HCT116 (cell line): ENCODE measurements around the gene SLCO2A1. TPM values are rescaled to one million over a fixed set of nuclear protein-coding genes. Genes with fewer than 3 reads are reported as not detected.

Experiments used
- ATAC-seq: fragments of 200-7000 bp; cut with Tn5 transposase; 2 replicates; pipeline ENCODE4 v1.9.1; 2020; ENCODE audit warnings: mild to moderate bottlenecking, moderate library complexity
- BruUV-seq: library from RNA; stranded (reverse); fragments of 400-500 nt; replicated peaks from 2 replicates; lab custom pipeline; 2021; lab: Mats Ljungman, UMichigan
- CTCF ChIA-PET: fragments of 300-600 bp; sonication (Branson Sonifier 250); formaldehyde crosslinking; loops from one replicate; lab custom pipeline; 2021; ENCODE audit warnings: antibody characterized with exemption; lab: Charles Lee
- POLR2A ChIA-PET: fragments of 300-600, 350-600 bp; sonication (Branson Sonifier 250); formaldehyde crosslinking; loops from one replicate; lab custom pipeline; 2021; ENCODE audit warnings: antibody characterized with exemption; lab: Charles Lee
- RAD21 ChIA-PET, 2 experiments: fragments of 300-600 bp; sonication (Branson Sonifier 250); formaldehyde crosslinking; loops; one replicate each; lab custom pipeline; 2023; ENCODE audit warnings: low total read pairs in 2 of 2; ENCODE audit not compliant: uncharacterized antibody in 2 of 2, unreplicated experiment in 2 of 2, low non-redundant PET in 1 of 2; lab: Charles Lee
- DNase-seq: peaks from one replicate; pipeline ENCODE4 v3.0.0-alpha.2; 2010; ENCODE audit warnings: low read depth, low spot score
- H2AFZ ChIP-seq: fragments of 200-600 bp; shearing (Covaris generic), sonication (generic); 2 replicates; pipeline ENCODE4 v1.6.1; 2017; ENCODE audit warnings: low read depth, mixed run types, mixed read lengths, antibody characterized with exemption, low read length; ENCODE audit not compliant: poor library complexity, severe bottlenecking
- H3K27ac ChIP-seq: 2 replicates; pipeline ENCODE4 v1.5.1; 2012; ENCODE audit warnings: low read depth, low read length
- H3K27me3 ChIP-seq: fragments of 200-600 bp; sonication (generic); 2 replicates; pipeline ENCODE4 v1.6.1; 2016; ENCODE audit warnings: mixed run types, low read length, mixed read lengths; ENCODE audit not compliant: insufficient read depth
- H3K36me3 ChIP-seq, 2 experiments: fragments of 200-500 bp in 1 of 2; fragments of 200-600 bp in 1 of 2; sonication (Bioruptor generic) in 1 of 2; sonication (generic) in 1 of 2; 2 replicates each; pipeline versions ENCODE4 v1.5.1 to v1.6.1; 2014 to 2016; ENCODE audit warnings: low read length in 2 of 2, inconsistent platforms in 1 of 2, mixed read lengths in 1 of 2, mixed run types in 1 of 2; ENCODE audit not compliant: insufficient read depth in 2 of 2, control insufficient read depth in 1 of 2
- H3K4me1 ChIP-seq, 2 experiments: fragments of 200-600 bp in 1 of 2; sonication (generic) in 1 of 2; 2 replicates each; pipeline versions ENCODE4 v1.5.1 to v1.6.1; 2012 to 2017; ENCODE audit warnings: low read length in 2 of 2, inconsistent platforms in 1 of 2, mild to moderate bottlenecking in 1 of 2, mixed read lengths in 1 of 2, mixed run types in 1 of 2, moderate library complexity in 1 of 2; ENCODE audit not compliant: insufficient read depth in 2 of 2, control insufficient read depth in 1 of 2
- H3K4me2 ChIP-seq: fragments of 200-600 bp; sonication (generic); 2 replicates; pipeline ENCODE4 v1.6.1; 2017; ENCODE audit warnings: mixed run types, low read length, mixed read lengths
- H3K4me3 ChIP-seq, 2 experiments: fragments of 200-600 bp in 1 of 2; sonication (generic) in 1 of 2; replicated peaks in 1 of 2; 2 replicates each; pipeline ENCODE4 v1.5.1; 2011 to 2016; ENCODE audit warnings: low read length in 2 of 2, control low read depth in 1 of 2, low read depth in 1 of 2, mild to moderate bottlenecking in 1 of 2, mixed read lengths in 1 of 2, mixed run types in 1 of 2
- H3K79me2 ChIP-seq: fragments of 200-600 bp; sonication (generic); 2 replicates; pipeline ENCODE4 v1.6.1; 2017; ENCODE audit warnings: mild to moderate bottlenecking, mixed run types, low read length, moderate library complexity, mixed read lengths; ENCODE audit not compliant: insufficient read depth
- H3K9ac ChIP-seq: fragments of 200-600 bp; sonication (generic); 2 replicates; pipeline ENCODE4 v1.6.1; 2016; ENCODE audit warnings: low read length, mixed read lengths
- H3K9me2 ChIP-seq: fragments of 200-600 bp; sonication (generic), shearing (Covaris generic); 2 replicates; pipeline ENCODE4 v1.6.1; 2017; ENCODE audit warnings: mixed run types, mild to moderate bottlenecking, moderate library complexity; ENCODE audit not compliant: insufficient read depth
- H3K9me3 ChIP-seq, 2 experiments: fragments of 200-500 bp in 1 of 2; fragments of 200-600 bp in 1 of 2; sonication (Bioruptor generic) in 1 of 2; sonication (generic) in 1 of 2; 2 replicates each; pipeline ENCODE4 v1.6.1; 2014 to 2017; ENCODE audit warnings: low read length in 2 of 2, mixed read lengths in 2 of 2, inconsistent platforms in 1 of 2, low read depth in 1 of 2, mild to moderate bottlenecking in 1 of 2, mixed run types in 1 of 2, moderate library complexity in 1 of 2; ENCODE audit not compliant: control insufficient read depth in 1 of 2, insufficient read depth in 1 of 2
- H4K20me1 ChIP-seq: fragments of 200-600 bp; sonication (generic), shearing (Covaris generic); 2 replicates; pipeline ENCODE4 v1.6.1; 2017; ENCODE audit warnings: mixed run types, mild to moderate bottlenecking, moderate library complexity; ENCODE audit not compliant: insufficient read depth
- CBX3 ChIP-seq: IDR thresholded peaks from 2 replicates; pipeline ENCODE4 v1.6.1; 2012; ENCODE audit warnings: low read depth
- CTCF ChIP-seq, 3 experiments: fragments of 200-600 bp in 1 of 3; sonication (generic) in 1 of 3; IDR thresholded peaks in 2 of 3; conservative IDR thresholded peaks in 1 of 3; 2 replicates each; pipeline ENCODE4 v1.5.1; 2012 to 2017; ENCODE audit warnings: low read depth in 2 of 3, low read length in 2 of 3, antibody characterized with exemption in 1 of 3, borderline replicate concordance in 1 of 3, control low read depth in 1 of 3, mild to moderate bottlenecking in 1 of 3, mixed read lengths in 1 of 3, mixed run types in 1 of 3, moderate library complexity in 1 of 3; ENCODE audit not compliant: insufficient read depth in 1 of 3
- EGR1 ChIP-seq: IDR thresholded peaks from 2 replicates; pipeline ENCODE4 v1.6.1; 2012; ENCODE audit warnings: low read depth
- FOSL1 ChIP-seq: IDR thresholded peaks from 2 replicates; pipeline ENCODE4 v1.6.1; 2012; ENCODE audit warnings: low read depth
- POLR2A ChIP-seq: IDR thresholded peaks from 2 replicates; pipeline ENCODE4 v1.7.0; 2011; ENCODE audit warnings: borderline replicate concordance; ENCODE audit not compliant: insufficient read depth, insufficient read length; ENCODE audit errors: extremely low read depth
- REST ChIP-seq: IDR thresholded peaks from 2 replicates; pipeline ENCODE4 v1.6.1; 2012; ENCODE audit warnings: low read depth
- SIN3A ChIP-seq: IDR thresholded peaks from 2 replicates; pipeline ENCODE4 v1.6.1; 2012; ENCODE audit warnings: low read depth
- SP1 ChIP-seq: IDR thresholded peaks from 2 replicates; pipeline ENCODE4 v1.6.1; 2012; ENCODE audit warnings: low read depth
- SRF ChIP-seq: IDR thresholded peaks from 2 replicates; pipeline ENCODE4 v1.6.1; 2012; ENCODE audit warnings: low read depth
- ZBTB33 ChIP-seq: IDR thresholded peaks from 2 replicates; pipeline ENCODE4 v1.6.1; 2011; ENCODE audit warnings: mild to moderate bottlenecking, low read length, moderate library complexity; ENCODE audit not compliant: insufficient replicate concordance; ENCODE audit errors: extremely low read depth
- ZNF274 ChIP-seq: fragments of 200-500 bp; sonication (Bioruptor generic); IDR thresholded peaks from 2 replicates; pipeline ENCODE4 v1.6.1; 2014; ENCODE audit warnings: mild to moderate bottlenecking, low read depth, low read length, inconsistent platforms
- intact Hi-C: fragments of 100-400 bp; cut with micrococcal nuclease; formaldehyde crosslinking; loops from 2 replicates; pipeline ENCODE4 v1.10.0; 2022
- total RNA-seq: library from RNA; stranded (reverse); gene quantifications from one replicate; pipeline ENCODE4 v1.2.1, GENCODE V29; 2021; ENCODE audit not compliant: unreplicated experiment
- TF ChIP-seq, protein P1 (sequence below): IDR thresholded peaks from 2 replicates; pipeline ENCODE4 v1.6.1; 2012

Gene SLCO2A1
- total RNA-seq, 1 experiment from 2014 or later = 0.52 TPM

DNA sequence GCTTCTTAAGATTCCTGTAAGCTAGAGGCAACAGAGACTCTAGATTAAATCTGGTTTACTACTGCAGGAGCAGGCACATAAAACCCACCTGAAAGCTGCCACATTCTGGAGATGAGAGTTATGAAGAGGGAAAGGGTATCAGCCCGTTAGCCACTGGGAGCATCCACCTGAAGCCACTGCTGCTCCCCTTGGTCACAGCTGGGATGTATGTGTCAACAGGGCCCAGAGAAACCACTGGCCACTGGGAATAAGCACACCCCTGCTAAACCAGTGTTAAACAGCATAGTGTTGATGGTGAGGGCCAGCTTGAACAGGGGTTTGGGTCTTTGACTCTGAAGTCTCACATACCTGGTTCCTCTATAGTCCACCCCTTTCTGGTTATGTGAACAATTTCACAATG lies 10.9 kb downstream of the SLCO2A1 start (continued):
- TF ChIP-seq CTCF (IDR thresholded peaks at IDR 0.05 in 2 of 3, conservative IDR thresholded peaks at IDR 0.05 in 1 of 3; ENCODE audit: borderline replicate concordance in 1 of 3, insufficient read depth in 1 of 3, low read depth in 2 of 3, low read length in 2 of 3) = no peak
- no peak for TF ChIP-seq SIN3A
- no peak for TF ChIP-seq FOSL1
- no peak for TF ChIP-seq REST
- TF ChIP-seq, all 23 proteins: peak for 0

DNA sequence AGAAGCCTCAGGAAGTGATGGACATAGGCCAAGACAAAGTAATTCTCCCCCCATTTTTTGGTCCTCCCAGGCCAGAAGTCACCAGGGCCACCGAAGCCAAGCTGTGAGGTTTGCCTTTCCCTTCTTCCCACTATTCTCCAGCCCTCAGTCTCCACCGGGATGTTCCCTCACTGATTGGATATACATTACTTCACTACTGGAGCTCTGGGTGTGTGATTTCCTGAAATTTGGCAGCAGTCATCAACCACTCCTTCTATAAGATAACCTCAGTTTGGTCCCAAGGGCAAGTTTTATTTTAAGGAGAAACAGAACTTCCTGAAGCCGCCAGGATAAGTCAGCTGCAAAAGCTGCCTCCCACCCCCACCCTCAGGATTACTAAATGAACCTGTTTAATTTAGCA lies 11.3 kb downstream of the SLCO2A1 start:
- BruUV-seq = no TSS peak

More for the DNA sequence above, 11.3 kb downstream of the SLCO2A1 start:
- H2AFZ ChIP-seq = no peak overlapping the region
- H3K9me2 ChIP-seq = no peaks in the 10 kb centered on the region
- no peaks in the 10 kb centered on the region for H4K20me1 ChIP-seq
- no peaks in the 10 kb centered on the region for H3K79me2 ChIP-seq
- ATAC-seq = no peak
- no peak overlapping the region for H3K4me3 ChIP-seq
- H3K4me2 ChIP-seq = no peak overlapping the region
- CTCF ChIA-PET = no interaction called here
- H3K27me3 ChIP-seq = no peaks in the 10 kb centered on the region
- no peaks in the 10 kb centered on the region for H3K36me3 ChIP-seq
- RAD21 ChIA-PET = no interaction called here
- TF ChIP-seq POLR2A (no peak), SP1 (no peak), CBX3 (no peak), REST (no peak), ZBTB33 (no peak), ZNF274 (no peak), EGR1 (no peak), SRF (no peak), SIN3A (no peak)
- TF ChIP-seq, protein P1, sequence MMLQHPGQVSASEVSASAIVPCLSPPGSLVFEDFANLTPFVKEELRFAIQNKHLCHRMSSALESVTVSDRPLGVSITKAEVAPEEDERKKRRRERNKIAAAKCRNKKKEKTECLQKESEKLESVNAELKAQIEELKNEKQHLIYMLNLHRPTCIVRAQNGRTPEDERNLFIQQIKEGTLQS = no peak
- POLR2A ChIA-PET = no interaction called here
- no peak overlapping the region for H3K27ac ChIP-seq
- intact Hi-C loops = no loop called here
- no peaks in the 10 kb centered on the region for H3K4me1 ChIP-seq
- no peak for DNase-seq
- H3K9ac ChIP-seq = no peak overlapping the region
- no peaks in the 10 kb centered on the region for H3K9me3 ChIP-seq
